Stomach (tissue), 4 donors: ENCODE measurements around the gene SPP1.

Source experiments
- POLR2A ChIP-seq, 4 donors: fragments of 450-650 bp; IDR thresholded peaks; one replicate each; pipeline ENCODE4 v1.6.1; 2016; ENCODE audit warnings: antibody characterized with exemption in 4 of 4, control low read depth in 2 of 4, mild to moderate bottlenecking in 1 of 4, moderate library complexity in 1 of 4
- TF ChIP-seq, protein P1 (sequence below), 7 experiments: fragments of 450-650 bp in 4 of 7; fragments of 200-600 bp in 3 of 7; sonication (generic) in 3 of 7; IDR thresholded peaks; one replicate each; pipeline ENCODE4 v1.5.1; 2016 to 2019; ENCODE audit warnings: antibody characterized with exemption in 7 of 7, control low read depth in 2 of 7, mild to moderate bottlenecking in 1 of 7

DNA sequence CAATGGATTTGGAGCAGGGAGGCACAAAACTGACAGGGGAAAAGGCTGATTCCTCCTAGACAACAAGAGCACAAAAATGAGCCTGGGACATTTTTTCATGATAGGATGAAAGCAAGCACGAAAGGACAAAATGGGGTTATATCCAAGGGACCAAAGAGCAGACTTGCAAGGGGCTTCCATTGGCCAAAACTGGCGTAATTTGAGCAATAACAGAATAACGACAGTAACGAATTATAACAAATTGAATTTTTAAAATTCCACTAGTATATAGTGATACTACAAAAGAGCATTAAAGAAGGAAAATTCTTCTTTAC is 10.3 kb downstream of the SPP1 start:
- TF ChIP-seq POLR2A (IDR thresholded peaks at IDR 0.05): no peak
- TF ChIP-seq, protein P1, sequence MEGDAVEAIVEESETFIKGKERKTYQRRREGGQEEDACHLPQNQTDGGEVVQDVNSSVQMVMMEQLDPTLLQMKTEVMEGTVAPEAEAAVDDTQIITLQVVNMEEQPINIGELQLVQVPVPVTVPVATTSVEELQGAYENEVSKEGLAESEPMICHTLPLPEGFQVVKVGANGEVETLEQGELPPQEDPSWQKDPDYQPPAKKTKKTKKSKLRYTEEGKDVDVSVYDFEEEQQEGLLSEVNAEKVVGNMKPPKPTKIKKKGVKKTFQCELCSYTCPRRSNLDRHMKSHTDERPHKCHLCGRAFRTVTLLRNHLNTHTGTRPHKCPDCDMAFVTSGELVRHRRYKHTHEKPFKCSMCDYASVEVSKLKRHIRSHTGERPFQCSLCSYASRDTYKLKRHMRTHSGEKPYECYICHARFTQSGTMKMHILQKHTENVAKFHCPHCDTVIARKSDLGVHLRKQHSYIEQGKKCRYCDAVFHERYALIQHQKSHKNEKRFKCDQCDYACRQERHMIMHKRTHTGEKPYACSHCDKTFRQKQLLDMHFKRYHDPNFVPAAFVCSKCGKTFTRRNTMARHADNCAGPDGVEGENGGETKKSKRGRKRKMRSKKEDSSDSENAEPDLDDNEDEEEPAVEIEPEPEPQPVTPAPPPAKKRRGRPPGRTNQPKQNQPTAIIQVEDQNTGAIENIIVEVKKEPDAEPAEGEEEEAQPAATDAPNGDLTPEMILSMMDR (IDR thresholded peaks at IDR 0.05): no peak
